K562 (cell line): ENCODE data around the gene TAS2R43. TPM values are rescaled to one million over a fixed set of nuclear protein-coding genes. Genes with fewer than 3 reads are reported as not detected.
"Not testable (repeated sequence)": the region's sequence is repeated elsewhere in the genome, so short reads cannot be mapped to it uniquely, and the experiment has no call there.

Experiments
- ATAC-seq: fragments of 200-7000 bp; cut with Tn5 transposase; 3 replicates; pipeline ENCODE4 v1.9.1; 2020; ENCODE audit warnings: moderate library complexity
- BruUV-seq: library from RNA; stranded (reverse); fragments of 400-500 nt; replicated peaks from 2 replicates; lab custom pipeline; 2021; lab: Mats Ljungman, UMichigan
- CTCF ChIA-PET: fragments of 300-600 bp; formaldehyde crosslinking; extraction: SDS; loops from one replicate; lab custom pipeline; 2021; ENCODE audit warnings: low intra/inter-chr PET ratio; lab: Yijun Ruan, JAX
- POLR2A ChIA-PET: fragments of 300-600, 350-650 bp; sonication (Branson Sonifier 250); formaldehyde crosslinking; extraction: SDS; loops from one replicate; lab custom pipeline; 2021; ENCODE audit warnings: antibody characterized with exemption, inconsistent platforms; lab: Yijun Ruan, JAX
- DNase-seq, 4 experiments: peaks; one replicate each; pipeline versions ENCODE4 v3.0.0 to v3.0.0-alpha.2; 2011 to 2018; ENCODE audit warnings: low spot score in 3 of 4, mixed read lengths in 3 of 4; ENCODE audit errors: extremely low read depth in 1 of 4
- FAIRE-seq: peaks from 2 replicates; lab custom pipeline; 2011; peaks lifted over from hg19 to GRCh38; lab: Jason Lieb, UNC
- H2AFZ ChIP-seq: 2 replicates; pipeline ENCODE4 v1.6.0; 2011; ENCODE audit warnings: low read depth, low read length, control low read depth, inconsistent platforms
- H3K27ac ChIP-seq: fragments of 200-600 bp; 3 replicates; pipeline ENCODE4 v1.8.0; 2011; ENCODE audit warnings: low read depth, mild to moderate bottlenecking, control low read depth, inconsistent platforms, low read length, moderate library complexity, mixed read lengths; ENCODE audit errors: extremely low read depth
- H3K27me3 ChIP-seq, 2 experiments: fragments of 300-600 bp in 1 of 2; 2 replicates in 1 of 2; 3 replicates in 1 of 2; pipeline versions ENCODE4 v1.6.0 to v1.8.0; 2011; ENCODE audit warnings: inconsistent platforms in 2 of 2, low read length in 2 of 2, mild to moderate bottlenecking in 1 of 2, mixed read lengths in 1 of 2, moderate library complexity in 1 of 2; ENCODE audit not compliant: control insufficient read depth in 2 of 2, insufficient read depth in 2 of 2
- H3K36me3 ChIP-seq: fragments of 300-600 bp; 3 replicates; pipeline ENCODE4 v1.8.0; 2011; ENCODE audit warnings: mild to moderate bottlenecking, low read length, inconsistent platforms; ENCODE audit not compliant: control insufficient read depth, insufficient read depth
- H3K4me1 ChIP-seq, 2 experiments: fragments of 200-600 bp in 1 of 2; replicated peaks in 1 of 2; 2 replicates in 1 of 2; 3 replicates in 1 of 2; pipeline versions ENCODE4 v1.5.1 to v1.8.0; 2011; ENCODE audit warnings: inconsistent platforms in 2 of 2, low read length in 2 of 2, mild to moderate bottlenecking in 1 of 2, mixed read lengths in 1 of 2, moderate library complexity in 1 of 2; ENCODE audit not compliant: control insufficient read depth in 2 of 2, insufficient read depth in 2 of 2
- H3K4me2 ChIP-seq: 2 replicates; pipeline ENCODE4 v1.6.1; 2011; ENCODE audit warnings: low read length, control low read depth, inconsistent platforms, mixed read lengths; ENCODE audit not compliant: insufficient read depth
- H3K4me3 ChIP-seq: fragments of 200-600 bp; sonication (generic), shearing (Covaris generic); 2 replicates; pipeline ENCODE4 v1.5.1; 2016; ENCODE audit warnings: control low read depth, inconsistent platforms
- H3K79me2 ChIP-seq: fragments of 200-600 bp; 3 replicates; pipeline ENCODE4 v1.8.0; 2011; ENCODE audit warnings: low read length, inconsistent platforms; ENCODE audit not compliant: control insufficient read depth, insufficient read depth
- H3K9ac ChIP-seq, 2 experiments: 2 replicates each; pipeline versions ENCODE4 v1.6.0 to v1.6.1; 2011; ENCODE audit warnings: low read depth in 2 of 2, low read length in 2 of 2, control low read depth in 1 of 2, inconsistent platforms in 1 of 2, mild to moderate bottlenecking in 1 of 2, mixed read lengths in 1 of 2; ENCODE audit not compliant: insufficient read depth in 1 of 2
- H3K9me1 ChIP-seq: one replicate; pipeline ENCODE4 v1.6.0; 2011; ENCODE audit warnings: inconsistent platforms, mild to moderate bottlenecking, low read length, moderate library complexity; ENCODE audit not compliant: control insufficient read depth, insufficient read depth
- H3K9me3 ChIP-seq: replicated peaks from 2 replicates; pipeline ENCODE4 v1.5.1; 2011; ENCODE audit warnings: low read depth, low read length, inconsistent platforms; ENCODE audit not compliant: control insufficient read depth, insufficient read depth
- H4K20me1 ChIP-seq: replicated peaks from 2 replicates; pipeline ENCODE4 v1.6.1; 2011; ENCODE audit warnings: low read length, inconsistent platforms, mixed read lengths; ENCODE audit not compliant: control insufficient read depth, insufficient read depth
- ARNT ChIP-seq, 2 experiments: fragments of 450-650 bp; IDR thresholded peaks; 2 replicates each; pipeline ENCODE4 v1.6.1; 2016; ENCODE audit warnings: mild to moderate bottlenecking in 1 of 2
- CHD1 ChIP-seq: fragments of 200-600 bp; sonication (generic); IDR thresholded peaks from one replicate; pipeline ENCODE4 v1.6.1; 2012; ENCODE audit warnings: mild to moderate bottlenecking, moderate library complexity, low read length, inconsistent platforms
- FOXK1 ChIP-seq: sonication (generic); formaldehyde crosslinking; IDR thresholded peaks from 2 replicates; pipeline ENCODE4 v1.8.0; 2022; ENCODE audit warnings: missing genetic modification reagents, mild to moderate bottlenecking, borderline replicate concordance
- UBTF ChIP-seq, 2 experiments: IDR thresholded peaks; 2 replicates each; pipeline ENCODE4 v1.6.1; 2012; ENCODE audit warnings: improper control_type of control experiment in 2 of 2, low read depth in 2 of 2, low read length in 2 of 2, borderline replicate concordance in 1 of 2
- WGBS: fragments of 100-300 bp; shearing (Covaris generic); methylation state at CpG from one replicate; pipeline ENCODE4 v1.1.6; 2016; ENCODE audit warnings: low coverage, mixed read lengths; ENCODE audit not compliant: insufficient coverage; ENCODE audit errors: missing lambda C conversion rate; 5-methylcytosine and 5-hydroxymethylcytosine counted together
- in situ Hi-C: fragments of 300-500 bp; cut with MboI; formaldehyde crosslinking; loops from 4 replicates; pipeline ENCODE4 v1.15.0; 2018; ENCODE audit warnings: inconsistent platforms, mixed read lengths
- intact Hi-C: fragments of 100-400 bp; cut with micrococcal nuclease; formaldehyde crosslinking; loops from 2 replicates; pipeline ENCODE4 v1.14.2; 2022
- polyA plus RNA-seq, 8 experiments: library from polyadenylated mRNA; depleted of rRNA in 4 of 8; stranded (reverse) in 5 of 8; unstranded in 3 of 8; fragments of >200 nt; fragmentation: Nextera tagmentation in 2 of 8; fragmentation: Illumina TruSeq in 1 of 8; extraction: Ambion mirVana in 2 of 8; extraction: Trizol in 1 of 8; gene quantifications; 2 replicates each; pipeline versions ENCODE4 v1.2.1 to v1.2.3, GENCODE V29; 2011 to 2014; ENCODE audit warnings: inconsistent platforms in 1 of 8, missing spikeins in 1 of 8
- total RNA-seq, 7 experiments: library from RNA; depleted of rRNA in 6 of 7; stranded (reverse); fragments of >200 nt in 6 of 7; fragmentation: Illumina TruSeq in 2 of 7; extraction: Trizol in 2 of 7; gene quantifications; 2 replicates each; pipeline versions ENCODE4 v1.2.1 to v1.2.3, GENCODE V29; 2011 to 2021; ENCODE audit warnings: low replicate concordance in 1 of 7
- TF ChIP-seq, protein P1 (sequence below): sonication (generic); formaldehyde crosslinking; IDR thresholded peaks from 2 replicates; pipeline ENCODE4 v1.8.0; 2022; ENCODE audit warnings: mild to moderate bottlenecking, missing genetic modification reagents

The TAS2R43 gene
- total and polyA plus RNA-seq, 9 of the 15 experiments (the other 6 are each of a cell fraction or from before 2014, with no cell fraction given): not detected

DNA sequence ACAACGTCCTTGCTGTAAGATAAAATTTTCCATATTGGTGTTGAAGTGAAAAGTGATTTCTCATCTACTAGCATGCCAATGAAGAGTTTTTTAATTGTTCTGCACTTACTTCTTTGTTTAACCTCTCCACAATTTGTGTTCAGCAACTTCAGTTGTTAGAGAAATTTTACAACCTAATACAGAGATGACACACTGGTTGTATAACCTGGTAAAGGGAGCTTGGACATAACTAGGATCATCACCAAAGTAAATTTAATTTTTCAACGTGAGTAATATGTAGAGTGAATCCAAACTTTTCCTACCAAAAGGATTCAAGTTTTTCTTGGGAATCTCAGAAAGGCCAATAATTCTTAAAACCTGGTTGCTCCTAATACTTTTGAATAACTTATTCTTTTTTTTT, 13.4 kb upstream of the TAS2R43 start (continued):
- no peak for TF ChIP-seq CHD1
- no peak for TF ChIP-seq FOXK1 (CRISPR knock-in tag)
- TF ChIP-seq, protein P1, sequence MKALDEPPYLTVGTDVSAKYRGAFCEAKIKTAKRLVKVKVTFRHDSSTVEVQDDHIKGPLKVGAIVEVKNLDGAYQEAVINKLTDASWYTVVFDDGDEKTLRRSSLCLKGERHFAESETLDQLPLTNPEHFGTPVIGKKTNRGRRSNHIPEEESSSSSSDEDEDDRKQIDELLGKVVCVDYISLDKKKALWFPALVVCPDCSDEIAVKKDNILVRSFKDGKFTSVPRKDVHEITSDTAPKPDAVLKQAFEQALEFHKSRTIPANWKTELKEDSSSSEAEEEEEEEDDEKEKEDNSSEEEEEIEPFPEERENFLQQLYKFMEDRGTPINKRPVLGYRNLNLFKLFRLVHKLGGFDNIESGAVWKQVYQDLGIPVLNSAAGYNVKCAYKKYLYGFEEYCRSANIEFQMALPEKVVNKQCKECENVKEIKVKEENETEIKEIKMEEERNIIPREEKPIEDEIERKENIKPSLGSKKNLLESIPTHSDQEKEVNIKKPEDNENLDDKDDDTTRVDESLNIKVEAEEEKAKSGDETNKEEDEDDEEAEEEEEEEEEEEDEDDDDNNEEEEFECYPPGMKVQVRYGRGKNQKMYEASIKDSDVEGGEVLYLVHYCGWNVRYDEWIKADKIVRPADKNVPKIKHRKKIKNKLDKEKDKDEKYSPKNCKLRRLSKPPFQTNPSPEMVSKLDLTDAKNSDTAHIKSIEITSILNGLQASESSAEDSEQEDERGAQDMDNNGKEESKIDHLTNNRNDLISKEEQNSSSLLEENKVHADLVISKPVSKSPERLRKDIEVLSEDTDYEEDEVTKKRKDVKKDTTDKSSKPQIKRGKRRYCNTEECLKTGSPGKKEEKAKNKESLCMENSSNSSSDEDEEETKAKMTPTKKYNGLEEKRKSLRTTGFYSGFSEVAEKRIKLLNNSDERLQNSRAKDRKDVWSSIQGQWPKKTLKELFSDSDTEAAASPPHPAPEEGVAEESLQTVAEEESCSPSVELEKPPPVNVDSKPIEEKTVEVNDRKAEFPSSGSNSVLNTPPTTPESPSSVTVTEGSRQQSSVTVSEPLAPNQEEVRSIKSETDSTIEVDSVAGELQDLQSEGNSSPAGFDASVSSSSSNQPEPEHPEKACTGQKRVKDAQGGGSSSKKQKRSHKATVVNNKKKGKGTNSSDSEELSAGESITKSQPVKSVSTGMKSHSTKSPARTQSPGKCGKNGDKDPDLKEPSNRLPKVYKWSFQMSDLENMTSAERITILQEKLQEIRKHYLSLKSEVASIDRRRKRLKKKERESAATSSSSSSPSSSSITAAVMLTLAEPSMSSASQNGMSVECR: no peak
- no peak for TF ChIP-seq UBTF (IDR thresholded peaks at IDR 0.05; ENCODE audit: borderline replicate concordance in 1 of 2, low read depth in 2 of 2, low read length in 2 of 2)
- no peak for TF ChIP-seq ARNT (IDR thresholded peaks at IDR 0.05)

- H3K36me3 ChIP-seq, H3K9me3 ChIP-seq, H3K27me3 ChIP-seq, H3K4me3 ChIP-seq, intact Hi-C loops, H4K20me1 ChIP-seq, H3K4me2 ChIP-seq, H3K79me2 ChIP-seq, CTCF ChIA-PET, H3K27ac ChIP-seq, H3K9me1 ChIP-seq, POLR2A ChIA-PET, H2AFZ ChIP-seq, in situ Hi-C loops, DNase-seq, BruUV-seq, ATAC-seq, FAIRE-seq, H3K4me1 ChIP-seq, H3K9ac ChIP-seq: not testable (repeated sequence)
- no CpG with 5 or more reads among the region's 2 CpGs for WGBS
Measured at GRCh38 chr12:11094910-11095309, 2.8 kb upstream of the TAS2R43 start.
